Measurements from ENCODE around the gene PTGES3L. TPM values are rescaled to one million over a fixed set of nuclear protein-coding genes. Genes with fewer than 3 reads are reported as not detected.

PTGES3L gene
- total RNA-seq, 2 experiments from 2014 or later = 0.37 to 0.86 TPM

DNA sequence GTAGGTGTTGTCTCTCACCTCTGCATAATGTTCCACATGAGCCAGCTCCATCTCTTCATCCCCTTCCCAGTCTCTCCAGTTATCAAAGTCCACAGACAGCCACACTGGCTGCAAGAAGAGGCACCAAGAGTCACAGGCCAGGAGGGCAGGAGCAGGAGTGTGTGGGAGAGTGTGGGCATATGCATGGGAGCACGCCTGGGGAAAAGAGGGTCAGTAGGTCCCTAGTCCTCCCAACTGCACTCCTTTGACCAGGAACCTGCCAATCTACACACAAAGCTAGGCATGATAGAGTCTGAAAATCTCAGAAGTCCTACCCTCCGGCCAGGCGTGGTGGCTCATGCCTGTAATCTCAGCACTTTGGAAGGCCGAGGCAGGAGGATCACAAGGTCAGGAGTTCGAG, 8.3 kb downstream of the PTGES3L start:
- ChIA-PET CTCF (no interaction called here), POLR2A (no interaction called here)

DNA sequence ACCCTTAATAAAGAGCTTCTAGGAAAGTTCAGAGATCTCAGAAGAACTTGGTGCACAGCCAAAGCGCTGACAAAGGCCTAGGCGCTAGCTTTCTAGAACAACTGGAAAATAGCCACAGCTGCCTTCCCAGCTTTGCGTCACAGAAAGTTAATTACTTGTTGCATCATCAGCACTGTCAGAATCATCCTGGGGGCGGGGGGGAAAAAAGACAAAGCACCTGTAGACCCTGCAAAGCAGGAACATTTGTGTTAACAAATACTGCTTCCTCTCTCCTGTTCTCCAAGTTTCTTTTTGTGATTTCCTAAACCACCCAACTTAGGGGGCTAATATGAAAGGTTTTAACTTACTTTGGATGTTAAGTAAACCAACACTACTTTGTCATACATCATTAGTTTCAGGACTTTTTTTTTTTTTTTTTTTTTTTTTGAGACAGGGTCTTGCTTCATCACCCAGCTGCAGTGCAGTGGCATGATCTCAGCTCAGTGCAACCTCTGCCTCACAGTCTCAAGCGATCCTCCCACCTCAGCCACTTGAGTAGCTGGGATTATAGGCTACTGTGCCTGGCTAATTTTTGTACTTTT, 10.8 kb downstream of the PTGES3L start:
- Mint-ChIP-seq H3K4me3 (no peak overlapping the region), H3K36me3 (ENCODE audit: low read depth) (peaks cover 5% of the 10 kb centered on the region), H3K27ac (no peak overlapping the region), H3K4me1 (ENCODE audit: low read depth) (peaks cover 6% of the 10 kb centered on the region), H3K9me3 (ENCODE audit: insufficient read depth) (no peaks in the 10 kb centered on the region), H3K27me3 (ENCODE audit: low read depth) (no peaks in the 10 kb centered on the region)
- POLR2A ChIA-PET = interaction anchor here (0.6 kb wide), 1 partner anchor 121 kb away, joined by 3 read pairs; no protein-coding TSS in a partner anchor
- no peak for DNase-seq
- ATAC-seq = no peak
- CTCF ChIA-PET = interaction anchor here (1.5 to 2.4 kb wide), 2 partner anchors 23 to 29 kb away, joined by 3 to 5 read pairs; partner anchors contain the start of gene RPL27

More for the DNA sequence above, 8.3 kb downstream of the PTGES3L start:
- Mint-ChIP-seq H3K4me3 (no peak overlapping the region), H3K4me1 (ENCODE audit: low read depth) (peaks cover 5% of the 10 kb centered on the region), H3K27me3 (ENCODE audit: low read depth) (no peaks in the 10 kb centered on the region), H3K9me3 (ENCODE audit: insufficient read depth) (no peaks in the 10 kb centered on the region), H3K27ac (no peak overlapping the region), H3K36me3 (ENCODE audit: low read depth) (no peaks in the 10 kb centered on the region)
- DNase-seq (no peak), ATAC-seq (no peak)

DNA sequence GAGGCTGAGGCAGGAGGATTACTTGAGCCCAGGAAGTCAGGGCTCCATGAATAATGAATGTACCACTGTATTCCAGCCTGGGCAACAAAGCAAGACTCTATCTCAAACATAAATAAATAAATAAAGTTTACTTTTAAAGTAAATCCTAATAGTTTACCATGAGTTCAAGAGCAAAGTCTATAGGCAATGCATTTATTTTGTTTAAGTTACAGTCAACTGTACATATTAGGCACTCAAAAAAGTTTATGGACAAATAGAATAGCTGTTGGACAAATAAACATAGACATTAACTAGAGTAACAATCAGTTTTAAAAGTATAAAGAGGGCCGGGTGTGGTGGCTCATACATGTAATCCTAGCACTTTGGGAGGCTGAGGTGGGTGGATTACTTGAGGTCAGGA, 12.0 kb downstream of the PTGES3L start:
- H3K9me3 Mint-ChIP-seq (ENCODE audit: insufficient read depth) = no peaks in the 10 kb centered on the region
- no peaks in the 10 kb centered on the region for H3K27me3 Mint-ChIP-seq (ENCODE audit: low read depth)
- no peak overlapping the region for H3K27ac Mint-ChIP-seq
- ATAC-seq = no peak
- H3K36me3 Mint-ChIP-seq (ENCODE audit: low read depth) = peaks cover 8% of the 10 kb centered on the region
- DNase-seq = no peak
- H3K4me1 Mint-ChIP-seq (ENCODE audit: low read depth) = peaks cover 12% of the 10 kb centered on the region
- H3K4me3 Mint-ChIP-seq = no peak overlapping the region
- ChIA-PET CTCF (interaction anchor here (2.4 kb wide), 1 partner anchor 30 kb away, joined by 5 read pairs; the partner anchor contains the start of gene RPL27), POLR2A (no interaction called here)

DNA sequence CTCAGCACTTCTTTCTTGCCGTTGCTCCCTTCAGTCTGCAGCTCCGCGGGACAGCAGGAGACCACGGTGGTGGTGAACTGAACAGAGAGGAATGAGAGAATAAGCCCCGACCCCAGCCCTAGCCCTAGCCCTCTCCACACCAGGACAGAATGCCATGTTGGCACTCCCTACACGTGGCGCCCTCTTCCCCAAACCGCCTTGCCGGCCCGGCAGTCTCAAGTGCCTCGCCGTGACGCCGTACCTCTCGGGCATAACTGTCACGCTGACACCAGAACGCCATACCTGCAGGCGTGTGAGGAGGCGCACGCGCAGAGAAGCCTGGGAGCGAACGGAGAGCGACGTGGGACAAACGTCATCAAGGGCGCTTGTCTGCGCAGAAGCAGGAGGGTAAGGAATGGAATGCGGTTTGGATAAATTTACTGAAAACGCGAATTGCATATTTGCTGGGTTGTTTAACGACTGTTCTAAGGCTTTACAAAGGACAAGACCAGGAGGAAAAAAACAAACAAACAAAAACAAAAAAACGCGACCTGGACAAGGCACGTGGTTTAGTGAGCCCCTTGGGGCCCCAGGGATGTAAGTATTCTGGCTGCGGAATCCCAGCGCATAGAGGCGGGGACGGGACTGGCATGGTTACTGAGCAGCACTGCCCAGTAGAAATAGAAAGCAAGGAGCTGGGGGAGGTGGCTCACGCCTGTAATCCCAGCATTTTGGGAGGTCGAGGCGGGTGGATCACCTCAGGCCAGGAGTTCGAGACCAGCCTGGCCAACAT, 15.5 kb downstream of the PTGES3L start, which contains the start of gene AARSD1:
TSS of gene AARSD1 (minus strand) at position 294 of the 772 bp plus-strand sequence. CDS start at position 280, 14 bp downstream.
- ChIA-PET CTCF (no interaction called here), POLR2A (interaction anchor here (0.5 to 1.5 kb wide), 5 partner anchors 34 to 520 kb away, joined by 3 to 7 read pairs (median 5); partner anchors contain the start of gene RPL27)
- peak within 1 kb of the TSS; percentile 98 for H3K27ac Mint-ChIP-seq
- peaks cover 26% of the 10 kb centered on the region for H3K36me3 Mint-ChIP-seq (ENCODE audit: low read depth)
- peak within 1 kb of the TSS; percentile 93 for H3K4me3 Mint-ChIP-seq
- H3K27me3 Mint-ChIP-seq (ENCODE audit: low read depth) = no peaks in the 10 kb centered on the region
- H3K4me1 Mint-ChIP-seq (ENCODE audit: low read depth) = peaks cover 19% of the 10 kb centered on the region
- no peaks in the 10 kb centered on the region for H3K9me3 Mint-ChIP-seq (ENCODE audit: insufficient read depth)
- peak; percentile 94 for DNase-seq
- peak; percentile 99 for ATAC-seq

DNA sequence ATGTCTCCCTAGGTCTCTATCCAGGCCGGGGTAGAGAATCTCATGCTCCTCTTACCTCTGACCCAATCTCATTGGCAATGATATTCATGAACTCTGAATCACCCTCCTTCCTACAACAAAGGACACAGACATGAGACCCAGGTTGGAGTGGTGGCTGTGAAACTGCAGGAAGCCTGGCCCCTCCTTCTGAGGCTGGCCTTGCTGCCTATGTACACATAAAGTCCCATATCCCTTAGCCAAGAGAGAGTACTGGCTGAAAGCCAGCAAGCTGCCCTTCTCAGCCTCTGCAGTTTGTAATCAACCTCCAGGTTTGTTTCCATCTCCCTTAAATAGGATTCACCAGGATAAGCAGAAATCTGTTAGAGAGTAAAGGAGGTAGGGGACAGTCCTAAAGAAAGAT, 26.2 kb downstream of the PTGES3L start:
- POLR2A ChIA-PET = no interaction called here
- Mint-ChIP-seq H3K27me3 (ENCODE audit: low read depth) (no peaks in the 10 kb centered on the region), H3K4me1 (ENCODE audit: low read depth) (peaks cover 8% of the 10 kb centered on the region), H3K27ac (no peak overlapping the region), H3K4me3 (no peak overlapping the region), H3K36me3 (ENCODE audit: low read depth) (peaks cover 47% of the 10 kb centered on the region), H3K9me3 (ENCODE audit: insufficient read depth) (no peaks in the 10 kb centered on the region)
- ATAC-seq = no peak
- no peak for DNase-seq
- CTCF ChIA-PET = no interaction called here

DNA sequence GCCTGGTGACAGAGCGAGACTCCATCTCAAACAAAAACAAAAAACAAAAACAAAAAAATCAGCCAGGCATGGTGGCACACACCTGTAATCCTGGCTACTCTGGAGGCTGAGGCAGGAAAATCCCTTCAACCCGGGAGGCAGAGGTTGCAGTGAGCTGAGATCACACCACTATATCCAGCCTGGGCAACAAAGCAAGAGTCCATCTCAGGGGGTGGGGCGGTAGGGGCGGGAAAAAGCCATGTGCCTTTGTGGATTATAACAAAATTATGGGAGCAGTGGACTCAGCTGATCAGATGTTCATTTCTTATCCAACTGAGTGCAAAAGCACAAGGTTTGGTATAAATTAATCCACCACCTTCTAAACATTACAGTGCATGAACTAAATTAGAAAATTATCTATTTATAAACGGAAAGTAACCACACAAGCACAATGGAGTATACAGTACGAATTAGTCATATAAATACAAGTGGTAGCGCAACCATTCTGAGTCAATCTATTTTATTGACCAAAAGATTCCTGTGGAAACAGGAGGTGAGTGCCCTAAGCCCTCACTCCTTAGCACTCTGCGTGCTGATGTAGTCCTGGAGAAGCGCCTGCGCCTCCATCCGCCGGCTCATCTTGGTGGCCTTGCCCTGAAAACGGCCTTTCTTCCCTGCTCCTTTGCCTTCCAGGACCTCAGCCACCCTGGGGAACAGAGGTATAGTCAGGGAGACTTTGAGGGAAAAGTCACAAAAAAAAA, 29.7 kb downstream of the PTGES3L start:
- no peaks in the 10 kb centered on the region for H3K9me3 Mint-ChIP-seq (ENCODE audit: insufficient read depth)
- POLR2A ChIA-PET = no interaction called here
- no peak for DNase-seq
- CTCF ChIA-PET = interaction anchor here (0.7 kb wide), 1 partner anchor 134 kb away, joined by 3 read pairs; no protein-coding TSS in a partner anchor
- H3K36me3 Mint-ChIP-seq (ENCODE audit: low read depth) = peaks cover 27% of the 10 kb centered on the region
- H3K27ac Mint-ChIP-seq = no peak overlapping the region
- no peak overlapping the region for H3K4me3 Mint-ChIP-seq
- H3K4me1 Mint-ChIP-seq (ENCODE audit: low read depth) = peaks cover 8% of the 10 kb centered on the region
- no peaks in the 10 kb centered on the region for H3K27me3 Mint-ChIP-seq (ENCODE audit: low read depth)
- ATAC-seq = no peak

DNA sequence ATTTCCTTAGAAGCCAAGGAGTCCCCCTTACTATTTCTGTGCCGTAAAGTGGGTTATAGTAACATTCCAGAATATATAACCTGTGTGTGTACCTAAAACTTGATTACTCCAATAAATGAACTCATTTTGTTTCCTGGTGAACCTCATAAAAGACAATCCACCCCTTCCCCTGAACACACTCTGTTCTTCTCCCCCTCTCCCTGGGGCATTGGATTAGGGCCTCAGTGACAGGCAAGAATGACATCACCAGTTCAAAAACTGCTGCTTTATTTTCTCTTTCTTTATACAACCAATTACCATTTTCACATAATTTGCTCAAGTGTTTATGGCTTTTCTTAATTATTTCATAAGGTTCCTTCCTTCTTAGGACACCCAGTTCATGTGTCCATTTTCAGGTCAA, 33.1 kb downstream of the PTGES3L start:
- ChIA-PET CTCF (interaction anchor here (1.2 kb wide), 1 partner anchor 22 kb away, joined by 3 read pairs; no protein-coding TSS in a partner anchor), POLR2A (no interaction called here)
- ATAC-seq = no peak
- Mint-ChIP-seq H3K27me3 (ENCODE audit: low read depth) (no peaks in the 10 kb centered on the region), H3K4me1 (ENCODE audit: low read depth) (peaks cover under 1% of the 10 kb centered on the region), H3K4me3 (no peak overlapping the region), H3K9me3 (ENCODE audit: insufficient read depth) (no peaks in the 10 kb centered on the region), H3K36me3 (ENCODE audit: low read depth) (peaks cover 13% of the 10 kb centered on the region), H3K27ac (no peak overlapping the region)
- DNase-seq = no peak

DNA sequence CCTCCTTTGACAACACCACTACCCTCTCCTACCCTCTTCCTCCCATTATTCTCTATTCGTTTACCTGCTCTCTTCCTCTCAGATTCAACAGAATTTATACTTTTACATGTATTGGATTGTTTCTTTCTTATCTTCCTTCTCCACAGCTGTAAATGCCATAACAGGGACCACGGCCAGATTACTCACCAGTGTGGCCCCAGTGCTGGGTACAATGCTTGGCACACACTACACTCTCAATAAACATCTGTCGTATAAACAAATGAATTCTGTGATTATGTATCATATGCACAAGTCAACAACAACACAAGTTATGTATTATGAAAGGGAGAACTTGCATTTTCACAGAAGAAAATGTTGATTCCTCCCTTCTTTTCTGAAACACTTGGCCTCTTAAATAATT, 35.7 kb downstream of the PTGES3L start:
- DNase-seq (no peak), ATAC-seq (no peak)
- Mint-ChIP-seq H3K4me1 (ENCODE audit: low read depth) (no peaks in the 10 kb centered on the region), H3K9me3 (ENCODE audit: insufficient read depth) (no peaks in the 10 kb centered on the region), H3K4me3 (no peak overlapping the region), H3K27ac (no peak overlapping the region), H3K27me3 (ENCODE audit: low read depth) (no peaks in the 10 kb centered on the region), H3K36me3 (ENCODE audit: low read depth) (peaks cover 1% of the 10 kb centered on the region)
- CTCF ChIA-PET = no interaction called here
- POLR2A ChIA-PET = interaction anchor here (0.6 kb wide), 1 partner anchor 1473 kb away, joined by 3 read pairs; no protein-coding TSS in a partner anchor

DNA sequence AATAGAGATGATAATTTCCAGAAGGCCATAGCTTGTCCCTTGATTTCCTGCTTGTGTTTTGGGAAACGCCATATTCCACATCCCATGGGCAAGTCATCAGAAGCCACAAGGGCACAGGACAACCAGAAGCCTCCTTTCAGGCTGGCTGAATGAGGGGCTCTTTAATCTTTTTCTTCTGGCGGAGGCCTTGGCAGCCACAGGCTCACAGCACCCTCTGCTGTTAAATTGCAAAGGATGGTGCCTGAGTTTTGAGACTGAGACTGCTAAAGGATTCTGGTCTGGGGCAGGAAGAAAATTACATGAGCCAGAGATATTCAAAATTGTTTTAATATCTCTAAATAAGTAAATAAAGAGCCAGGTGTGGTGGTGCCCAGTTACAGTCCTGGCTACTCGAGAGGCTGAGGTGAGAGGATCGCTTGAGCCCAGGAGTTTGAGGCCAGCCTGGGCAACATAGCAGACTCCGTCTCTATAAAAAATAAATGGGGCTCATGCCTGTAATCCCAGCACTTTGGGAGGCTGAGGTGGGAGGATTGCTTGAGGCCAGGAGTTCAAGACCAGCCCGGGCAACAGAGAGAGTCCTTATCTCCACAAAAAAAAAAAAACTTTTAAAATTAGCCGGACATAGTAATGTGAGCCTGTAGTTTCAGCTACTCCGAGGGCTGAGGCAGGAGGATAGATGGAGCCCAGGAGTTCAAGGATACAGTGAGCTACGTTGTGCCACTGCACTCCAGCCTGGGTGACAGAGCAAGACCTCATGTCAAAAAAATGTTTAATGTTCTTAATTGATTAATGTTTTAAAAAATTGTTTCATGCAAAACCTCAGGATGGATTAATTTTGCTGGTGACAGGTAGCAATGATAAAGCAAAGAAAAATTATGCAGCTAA, 41.9 kb downstream of the PTGES3L start:
- ATAC-seq (peak; percentile 85), DNase-seq (peak; percentile 45)
- POLR2A ChIA-PET = no interaction called here
- no peak overlapping the region for H3K4me3 Mint-ChIP-seq
- H3K27me3 Mint-ChIP-seq (ENCODE audit: low read depth) = peaks cover 7% of the 10 kb centered on the region
- no peaks in the 10 kb centered on the region for H3K4me1 Mint-ChIP-seq (ENCODE audit: low read depth)
- H3K27ac Mint-ChIP-seq = no peak overlapping the region
- CTCF ChIA-PET = interaction anchor here (0.7 to 1.6 kb wide), 7 partner anchors 9 to 175 kb away, joined by 3 to 5 read pairs (median 3); partner anchors contain the start of gene RPL27
- H3K9me3 Mint-ChIP-seq (ENCODE audit: insufficient read depth) = no peaks in the 10 kb centered on the region
- H3K36me3 Mint-ChIP-seq (ENCODE audit: low read depth) = no peaks in the 10 kb centered on the region

DNA sequence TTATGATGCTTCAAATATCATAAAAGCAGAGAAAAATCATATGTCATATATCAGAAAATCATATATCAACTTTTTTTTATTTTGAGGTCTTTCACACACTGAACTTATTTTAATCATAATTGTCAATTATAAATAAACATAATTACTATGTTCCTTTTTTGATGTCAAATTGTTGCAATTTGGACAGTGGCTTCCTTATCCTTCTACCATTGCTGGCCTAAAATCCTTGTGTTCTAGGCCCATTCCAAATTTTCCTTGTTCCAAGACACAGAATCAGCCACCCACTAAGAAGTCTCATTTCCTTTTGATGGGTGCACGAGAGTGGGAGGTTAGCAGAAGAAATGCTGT, 50.4 kb downstream of the PTGES3L start:
- ChIA-PET POLR2A (interaction anchor here (1.3 to 1.6 kb wide), 2 partner anchors 106 to 320 kb away, joined by 4 to 5 read pairs; partner anchors contain the start of genes BECN1, RETREG3 and TUBG1), CTCF (interaction anchor here (0.8 to 2.5 kb wide), 11 partner anchors 8 to 351 kb away, joined by 3 to 21 read pairs (median 5); partner anchors contain the start of genes AOC2, BECN1 and RPL27)
- no peak overlapping the region for H3K27ac Mint-ChIP-seq
- H3K4me1 Mint-ChIP-seq (ENCODE audit: low read depth) = peaks cover 12% of the 10 kb centered on the region
- H3K4me3 Mint-ChIP-seq = no peak overlapping the region
- ATAC-seq (no peak), DNase-seq (no peak)
- peaks cover 3% of the 10 kb centered on the region for H3K27me3 Mint-ChIP-seq (ENCODE audit: low read depth)
- H3K9me3 Mint-ChIP-seq (ENCODE audit: insufficient read depth) = no peaks in the 10 kb centered on the region
- H3K36me3 Mint-ChIP-seq (ENCODE audit: low read depth) = no peaks in the 10 kb centered on the region

Measured in activated CD8-positive, alpha-beta T cell treated with anti-CD3 and anti-CD28 coated beads, Interleukin-2, amount 10 ng/mL, durations not matched to agents 7 days and 5 days (primary cell).